ENCODE results near the gene SLC23A1.

The SLC23A1 gene

GRCh38 chr5:139394654-139395566 is 11.8 kb upstream of the SLC23A1 start, which contains the start of gene PROB1 (continued):
- TF ChIP-seq, protein P1, sequence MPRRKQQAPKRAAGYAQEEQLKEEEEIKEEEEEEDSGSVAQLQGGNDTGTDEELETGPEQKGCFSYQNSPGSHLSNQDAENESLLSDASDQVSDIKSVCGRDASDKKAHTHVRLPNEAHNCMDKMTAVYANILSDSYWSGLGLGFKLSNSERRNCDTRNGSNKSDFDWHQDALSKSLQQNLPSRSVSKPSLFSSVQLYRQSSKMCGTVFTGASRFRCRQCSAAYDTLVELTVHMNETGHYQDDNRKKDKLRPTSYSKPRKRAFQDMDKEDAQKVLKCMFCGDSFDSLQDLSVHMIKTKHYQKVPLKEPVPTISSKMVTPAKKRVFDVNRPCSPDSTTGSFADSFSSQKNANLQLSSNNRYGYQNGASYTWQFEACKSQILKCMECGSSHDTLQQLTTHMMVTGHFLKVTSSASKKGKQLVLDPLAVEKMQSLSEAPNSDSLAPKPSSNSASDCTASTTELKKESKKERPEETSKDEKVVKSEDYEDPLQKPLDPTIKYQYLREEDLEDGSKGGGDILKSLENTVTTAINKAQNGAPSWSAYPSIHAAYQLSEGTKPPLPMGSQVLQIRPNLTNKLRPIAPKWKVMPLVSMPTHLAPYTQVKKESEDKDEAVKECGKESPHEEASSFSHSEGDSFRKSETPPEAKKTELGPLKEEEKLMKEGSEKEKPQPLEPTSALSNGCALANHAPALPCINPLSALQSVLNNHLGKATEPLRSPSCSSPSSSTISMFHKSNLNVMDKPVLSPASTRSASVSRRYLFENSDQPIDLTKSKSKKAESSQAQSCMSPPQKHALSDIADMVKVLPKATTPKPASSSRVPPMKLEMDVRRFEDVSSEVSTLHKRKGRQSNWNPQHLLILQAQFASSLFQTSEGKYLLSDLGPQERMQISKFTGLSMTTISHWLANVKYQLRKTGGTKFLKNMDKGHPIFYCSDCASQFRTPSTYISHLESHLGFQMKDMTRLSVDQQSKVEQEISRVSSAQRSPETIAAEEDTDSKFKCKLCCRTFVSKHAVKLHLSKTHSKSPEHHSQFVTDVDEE (CRISPR knock-in tag; IDR thresholded peaks at IDR 0.05): no peak
- TF ChIP-seq GLIS3 (CRISPR knock-in tag; IDR thresholded peaks at IDR 0.05): no peak

DNA sequence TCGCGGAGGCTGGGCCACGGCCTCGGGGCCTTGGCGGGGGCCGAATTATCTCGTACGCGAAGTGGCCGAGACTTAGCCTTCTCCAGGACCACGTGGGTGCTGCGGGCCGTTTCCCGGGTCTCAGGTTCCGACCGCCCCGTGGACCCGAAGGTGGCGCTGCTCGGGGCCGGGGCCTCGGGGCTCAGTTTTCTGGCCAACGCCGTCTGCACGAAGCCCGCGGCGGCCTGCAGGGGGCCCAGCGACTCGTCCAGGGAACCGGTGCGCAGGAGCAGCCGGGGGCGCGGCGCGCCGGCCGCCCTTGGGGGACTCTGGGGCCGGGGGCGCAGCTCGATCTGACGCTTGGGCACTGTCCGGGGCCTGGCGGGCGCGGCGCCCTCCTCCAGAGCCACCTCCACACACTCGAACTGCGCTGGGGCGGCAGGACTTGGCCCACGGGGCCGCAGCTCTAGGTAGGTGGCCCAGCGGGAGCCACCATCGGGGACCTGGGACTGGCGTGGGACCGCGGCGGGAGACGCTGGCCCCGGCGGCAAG is 11.1 kb upstream of the SLC23A1 start:
- peak; percentile 64 for ATAC-seq

More for the DNA sequence above, 11.1 kb upstream of the SLC23A1 start:
- TF ChIP-seq, protein P2, sequence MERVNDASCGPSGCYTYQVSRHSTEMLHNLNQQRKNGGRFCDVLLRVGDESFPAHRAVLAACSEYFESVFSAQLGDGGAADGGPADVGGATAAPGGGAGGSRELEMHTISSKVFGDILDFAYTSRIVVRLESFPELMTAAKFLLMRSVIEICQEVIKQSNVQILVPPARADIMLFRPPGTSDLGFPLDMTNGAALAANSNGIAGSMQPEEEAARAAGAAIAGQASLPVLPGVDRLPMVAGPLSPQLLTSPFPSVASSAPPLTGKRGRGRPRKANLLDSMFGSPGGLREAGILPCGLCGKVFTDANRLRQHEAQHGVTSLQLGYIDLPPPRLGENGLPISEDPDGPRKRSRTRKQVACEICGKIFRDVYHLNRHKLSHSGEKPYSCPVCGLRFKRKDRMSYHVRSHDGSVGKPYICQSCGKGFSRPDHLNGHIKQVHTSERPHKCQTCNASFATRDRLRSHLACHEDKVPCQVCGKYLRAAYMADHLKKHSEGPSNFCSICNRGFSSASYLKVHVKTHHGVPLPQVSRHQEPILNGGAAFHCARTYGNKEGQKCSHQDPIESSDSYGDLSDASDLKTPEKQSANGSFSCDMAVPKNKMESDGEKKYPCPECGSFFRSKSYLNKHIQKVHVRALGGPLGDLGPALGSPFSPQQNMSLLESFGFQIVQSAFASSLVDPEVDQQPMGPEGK (CRISPR knock-in tag; IDR thresholded peaks at IDR 0.05; ENCODE audit: borderline replicate concordance): no peak
- TF ChIP-seq ZFP3 (CRISPR knock-in tag; IDR thresholded peaks at IDR 0.05) (no peak), OSR1 (CRISPR knock-in tag; IDR thresholded peaks at IDR 0.05) (no peak), BACH2 (CRISPR knock-in tag; IDR thresholded peaks at IDR 0.05; ENCODE audit: borderline replicate concordance) (no peak), PPARA (CRISPR knock-in tag; IDR thresholded peaks at IDR 0.05; ENCODE audit: borderline replicate concordance) (no peak), CSDC2 (CRISPR knock-in tag; IDR thresholded peaks at IDR 0.05) (no peak), RARB (CRISPR knock-in tag; IDR thresholded peaks at IDR 0.05) (no peak), ESRRG (CRISPR knock-in tag; IDR thresholded peaks at IDR 0.05) (no peak), ZNF70 (CRISPR knock-in tag; IDR thresholded peaks at IDR 0.05) (no peak), ZC3H10 (CRISPR knock-in tag; IDR thresholded peaks at IDR 0.05) (no peak), TOX (CRISPR knock-in tag; IDR thresholded peaks at IDR 0.05; ENCODE audit: borderline replicate concordance) (no peak), ZNF565 (CRISPR knock-in tag; conservative IDR thresholded peaks at IDR 0.05; ENCODE audit: low read depth) (no peak), ISL1 (CRISPR knock-in tag; IDR thresholded peaks at IDR 0.05) (no peak), GLIS3 (CRISPR knock-in tag; IDR thresholded peaks at IDR 0.05) (no peak), ZNF8 (CRISPR knock-in tag; IDR thresholded peaks at IDR 0.05) (no peak), SNAI2 (CRISPR knock-in tag; IDR thresholded peaks at IDR 0.05) (no peak), ZFP30 (CRISPR knock-in tag; IDR thresholded peaks at IDR 0.05) (no peak), CREB5 (CRISPR knock-in tag; IDR thresholded peaks at IDR 0.05; ENCODE audit: low read depth) (no peak)
- TF ChIP-seq, protein P1 (CRISPR knock-in tag; IDR thresholded peaks at IDR 0.05): no peak
- TF ChIP-seq, protein P3, sequence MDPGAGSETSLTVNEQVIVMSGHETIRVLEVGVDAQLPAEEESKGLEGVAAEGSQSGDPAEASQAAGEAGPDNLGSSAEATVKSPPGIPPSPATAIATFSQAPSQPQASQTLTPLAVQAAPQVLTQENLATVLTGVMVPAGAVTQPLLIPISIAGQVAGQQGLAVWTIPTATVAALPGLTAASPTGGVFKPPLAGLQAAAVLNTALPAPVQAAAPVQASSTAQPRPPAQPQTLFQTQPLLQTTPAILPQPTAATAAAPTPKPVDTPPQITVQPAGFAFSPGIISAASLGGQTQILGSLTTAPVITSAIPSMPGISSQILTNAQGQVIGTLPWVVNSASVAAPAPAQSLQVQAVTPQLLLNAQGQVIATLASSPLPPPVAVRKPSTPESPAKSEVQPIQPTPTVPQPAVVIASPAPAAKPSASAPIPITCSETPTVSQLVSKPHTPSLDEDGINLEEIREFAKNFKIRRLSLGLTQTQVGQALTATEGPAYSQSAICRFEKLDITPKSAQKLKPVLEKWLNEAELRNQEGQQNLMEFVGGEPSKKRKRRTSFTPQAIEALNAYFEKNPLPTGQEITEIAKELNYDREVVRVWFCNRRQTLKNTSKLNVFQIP (CRISPR knock-in tag; IDR thresholded peaks at IDR 0.05; ENCODE audit: borderline replicate concordance, low read depth): no peak
